Measurements from ENCODE around the gene PRAC1.

GRCh38 chr17:48692049-48692448 is 30.3 kb downstream of the PRAC1 start:
- TF ChIP-seq USF1 (CRISPR knock-in tag; IDR thresholded peaks at IDR 0.05) (no peak), ZBTB43 (CRISPR knock-in tag; IDR thresholded peaks at IDR 0.05) (no peak), ATF3 (CRISPR knock-in tag; conservative IDR thresholded peaks at IDR 0.05) (no peak), CTCF (IDR thresholded peaks at IDR 0.05) (no peak), SP1 (CRISPR knock-in tag; conservative IDR thresholded peaks at IDR 0.05) (no peak), SMAD3 (CRISPR knock-in tag; IDR thresholded peaks at IDR 0.05; ENCODE audit: borderline replicate concordance) (no peak)
